IMR-90 (cell line): Measurements from ENCODE around the gene IGIP. TPM values are rescaled to one million over a fixed set of nuclear protein-coding genes. Genes with fewer than 3 reads are reported as not detected.

Experiments used
- ATAC-seq: fragments of 200-7000 bp; cut with Tn5 transposase; 2 replicates; pipeline ENCODE4 v1.9.1; 2020; ENCODE audit warnings: low read depth, mild to moderate bottlenecking, moderate library complexity
- BruUV-seq: library from RNA; stranded (reverse); fragments of 400-500 nt; replicated peaks from 2 replicates; lab custom pipeline; 2021; lab: Mats Ljungman, UMichigan
- CTCF ChIA-PET: fragments of 300-600 bp; formaldehyde crosslinking; extraction: SDS; loops from one replicate; lab custom pipeline; 2021; ENCODE audit warnings: antibody characterized with exemption; lab: Yijun Ruan, JAX
- POLR2A ChIA-PET: fragments of 300-600 bp; sonication (Branson Sonifier 250); formaldehyde crosslinking; loops from one replicate; lab custom pipeline; 2022; ENCODE audit warnings: antibody characterized with exemption; ENCODE audit not compliant: unreplicated experiment; lab: Charles Lee
- DNase-seq: peaks from one replicate; pipeline ENCODE4 v3.0.0; 2013
- H2AFZ ChIP-seq: replicated peaks from 2 replicates; pipeline ENCODE3; 2013; ENCODE audit warnings: low read length, mild to moderate bottlenecking; ENCODE audit not compliant: poor library complexity
- H2AK5ac ChIP-seq: 2 replicates; pipeline ENCODE4 v1.6.1; 2013; ENCODE audit warnings: low read depth, low read length, inconsistent platforms
- H2AK9ac ChIP-seq: replicated peaks from 2 replicates; pipeline ENCODE3; 2013; ENCODE audit warnings: mild to moderate bottlenecking, low read depth, low read length, moderate library complexity; ENCODE audit not compliant: poor library complexity
- H2BK120ac ChIP-seq: 2 replicates; pipeline ENCODE4 v1.6.1; 2013; ENCODE audit warnings: low read depth, low read length, inconsistent platforms
- H2BK15ac ChIP-seq: 3 replicates; pipeline ENCODE4 v1.6.1; 2013; ENCODE audit warnings: low read depth, low read length, inconsistent platforms
- H2BK20ac ChIP-seq: 2 replicates; pipeline ENCODE4 v1.6.1; 2013; ENCODE audit warnings: low read depth, mild to moderate bottlenecking, inconsistent platforms, low read length, moderate library complexity
- H2BK5ac ChIP-seq: 2 replicates; pipeline ENCODE4 v1.6.1; 2013; ENCODE audit warnings: mild to moderate bottlenecking, low read depth, low read length, inconsistent platforms; ENCODE audit not compliant: poor library complexity, severe bottlenecking
- H3K14ac ChIP-seq: replicated peaks from 2 replicates; pipeline ENCODE4 v1.6.1; 2013; ENCODE audit warnings: low read depth, low read length, inconsistent platforms
- H3K18ac ChIP-seq: 2 replicates; pipeline ENCODE4 v1.6.1; 2013; ENCODE audit warnings: low read depth, low read length, control low read depth
- H3K23ac ChIP-seq: 2 replicates; pipeline ENCODE4 v1.6.1; 2013; ENCODE audit warnings: low read depth, low read length, inconsistent platforms
- H3K27ac ChIP-seq: 2 replicates; pipeline ENCODE4 v1.5.1; 2013; ENCODE audit warnings: mild to moderate bottlenecking, control low read depth, low read length; ENCODE audit not compliant: insufficient read depth
- H3K27me3 ChIP-seq: 2 replicates; pipeline ENCODE4 v1.6.1; 2013; ENCODE audit warnings: low read length; ENCODE audit not compliant: control insufficient read depth, insufficient read depth
- H3K36me3 ChIP-seq: 2 replicates; pipeline ENCODE4 v1.6.1; 2013; ENCODE audit warnings: low read length, mixed read lengths; ENCODE audit not compliant: control insufficient read depth, insufficient read depth
- H3K4ac ChIP-seq: 2 replicates; pipeline ENCODE4 v1.6.1; 2013; ENCODE audit warnings: low read depth, low read length, inconsistent platforms
- H3K4me1 ChIP-seq: 2 replicates; pipeline ENCODE4 v1.6.1; 2013; ENCODE audit warnings: low read length, mixed read lengths; ENCODE audit not compliant: control insufficient read depth, insufficient read depth
- H3K4me2 ChIP-seq: 2 replicates; pipeline ENCODE4 v1.6.1; 2013; ENCODE audit warnings: low read depth, mild to moderate bottlenecking, control low read depth, low read length, moderate library complexity
- H3K4me3 ChIP-seq: 2 replicates; pipeline ENCODE4 v1.5.1; 2013; ENCODE audit warnings: low read depth, mild to moderate bottlenecking, control low read depth, low read length, moderate library complexity; ENCODE audit not compliant: insufficient read depth
- H3K56ac ChIP-seq: 2 replicates; pipeline ENCODE4 v1.6.1; 2013; ENCODE audit warnings: low read length, inconsistent platforms; ENCODE audit not compliant: insufficient read depth; ENCODE audit errors: extremely low read depth
- H3K79me1 ChIP-seq, 2 experiments: 2 replicates each; pipeline ENCODE4 v1.6.1; 2013; ENCODE audit warnings: low read length in 2 of 2, inconsistent platforms in 1 of 2, low read depth in 1 of 2
- H3K9ac ChIP-seq: 2 replicates; pipeline ENCODE4 v1.6.1; 2013; ENCODE audit warnings: low read depth, low read length, control low read depth
- H3K9me1 ChIP-seq: 2 replicates; pipeline ENCODE4 v1.6.1; 2013; ENCODE audit warnings: low read length, inconsistent platforms; ENCODE audit not compliant: insufficient read depth
- H3K9me3 ChIP-seq: 2 replicates; pipeline ENCODE4 v1.6.1; 2013; ENCODE audit warnings: low read length; ENCODE audit not compliant: control insufficient read depth, insufficient read depth
- H4K20me1 ChIP-seq: 2 replicates; pipeline ENCODE4 v1.6.1; 2013; ENCODE audit warnings: low read length, inconsistent platforms; ENCODE audit not compliant: insufficient read depth
- H4K5ac ChIP-seq: 2 replicates; pipeline ENCODE4 v1.6.1; 2013; ENCODE audit warnings: mild to moderate bottlenecking, low read depth, low read length, control low read depth
- H4K8ac ChIP-seq, 2 experiments: 2 replicates each; pipeline ENCODE4 v1.6.1; 2013; ENCODE audit warnings: low read depth in 2 of 2, low read length in 2 of 2, control low read depth in 1 of 2, inconsistent platforms in 1 of 2
- H4K91ac ChIP-seq: 2 replicates; pipeline ENCODE4 v1.6.1; 2013; ENCODE audit warnings: low read depth, low read length, inconsistent platforms; ENCODE audit not compliant: insufficient read depth
- BHLHE40 ChIP-seq: fragments of 150-350 bp; IDR thresholded peaks from 2 replicates; pipeline ENCODE4 v1.6.1; 2016; ENCODE audit warnings: mild to moderate bottlenecking, low read depth, low read length
- CEBPB ChIP-seq: IDR thresholded peaks from 2 replicates; pipeline ENCODE4 v1.6.1; 2012; ENCODE audit warnings: low read depth, low read length, improper control_type of control experiment
- CTCF ChIP-seq: conservative IDR thresholded peaks from 2 replicates; pipeline ENCODE4 v1.5.1; 2012; ENCODE audit warnings: mild to moderate bottlenecking, low read depth, low read length, improper control_type of control experiment
- FOS ChIP-seq: fragments of 150-350 bp; IDR thresholded peaks from 2 replicates; pipeline ENCODE4 v1.6.1; 2016; ENCODE audit warnings: low read depth, low read length
- MAFK ChIP-seq: IDR thresholded peaks from 2 replicates; pipeline ENCODE4 v1.6.1; 2012; ENCODE audit warnings: low read depth, low read length, improper control_type of control experiment
- MAZ ChIP-seq: IDR thresholded peaks from 2 replicates; pipeline ENCODE4 v1.6.1; 2012; ENCODE audit warnings: low read depth, mild to moderate bottlenecking, low read length, improper control_type of control experiment, moderate library complexity, borderline replicate concordance
- MXI1 ChIP-seq: IDR thresholded peaks from 2 replicates; pipeline ENCODE4 v1.6.1; 2012; ENCODE audit warnings: low read depth, mild to moderate bottlenecking, low read length, moderate library complexity, borderline replicate concordance
- USF2 ChIP-seq: fragments of 150-350 bp; IDR thresholded peaks from 2 replicates; pipeline ENCODE4 v1.6.1; 2017; ENCODE audit warnings: mild to moderate bottlenecking, antibody characterized with exemption, low read length, low read depth
- WGBS, 2 experiments: methylation state at CpG; one replicate each; pipeline versions ENCODE4 v1.1.5 to v1.1.7; 2013; ENCODE audit warnings: missing lambda C conversion rate in 2 of 2; ENCODE audit not compliant: insufficient read length in 1 of 2; ENCODE audit errors: extremely low coverage in 2 of 2; 5-methylcytosine and 5-hydroxymethylcytosine counted together
- dilution Hi-C: fragments of 300-500 bp; cut with HindIII; formaldehyde crosslinking; loops from one replicate; pipeline ENCODE4 v1.14.3; 2018; ENCODE audit warnings: low sequenced_read_pairs; ENCODE audit not compliant: unreplicated experiment
- in situ Hi-C: fragments of 300-500 bp; cut with MboI; formaldehyde crosslinking; loops from 3 replicates; pipeline ENCODE4 v1.14.3; 2019; ENCODE audit warnings: low sequenced_read_pairs, inconsistent platforms, mixed read lengths
- intact Hi-C: fragments of 100-400 bp; cut with micrococcal nuclease; formaldehyde crosslinking; loops from 2 replicates; pipeline ENCODE4 v1.10.0; 2022
- polyA plus RNA-seq, 3 experiments: library from polyadenylated mRNA; depleted of rRNA; stranded (reverse); fragments of >200 nt; gene quantifications; 2 replicates each; pipeline ENCODE4 v1.2.3, GENCODE V29; 2012; ENCODE audit warnings: low replicate concordance in 1 of 3
- total RNA-seq: library from RNA; depleted of rRNA; stranded (reverse); fragments of >200 nt; gene quantifications from 2 replicates; pipeline ENCODE4 v1.2.3, GENCODE V29; 2012

The IGIP gene
- total and polyA plus RNA-seq, 2 of the 4 experiments (the other 2 are of a cell fraction) = 1.2 to 5.0 TPM

- peak within 1 kb of the TSS; percentile 66 for H2AK9ac ChIP-seq
- peaks cover 4% of the 10 kb centered on the region; the same call in 1 of the 2 replicates for H3K9me1 ChIP-seq
- ATAC-seq (peak; percentile 87), DNase-seq (peak; percentile 91)
- H3K18ac ChIP-seq = peak within 1 kb of the TSS; percentile 16
- peak within 1 kb of the TSS; percentile 68 for H3K4me3 ChIP-seq
- H4K8ac ChIP-seq = peak within 1 kb of the TSS; percentile 77 to 93
- peaks cover 8% of the 10 kb centered on the region; the same call in 1 of the 2 replicates for H3K4me1 ChIP-seq
- BruUV-seq = no TSS peak
- no peak within 1 kb of the TSS for H2BK15ac ChIP-seq
- peak within 1 kb of the TSS; percentile 14; the same call in 1 of the 2 replicates for H3K56ac ChIP-seq
- ChIA-PET CTCF (no interaction called here), POLR2A (no interaction called here)
- H3K27ac ChIP-seq = peak within 1 kb of the TSS; percentile 11
- 2% methylated on average over 20 of the region's 61 CpGs; no CpG with 5 or more reads in 1 of the 2 experiments for WGBS, 2 experiments
- no peak within 1 kb of the TSS for H2BK5ac ChIP-seq
- no peaks in the 10 kb centered on the region for H3K36me3 ChIP-seq
- TF ChIP-seq MAZ = peak; percentile 44; the same call in 1 of the 2 replicates
- TF ChIP-seq FOS = 0 out of 2 replicates have a peak, but pooled peaks have one; percentile 7
- TF ChIP-seq CTCF = no peak
- TF ChIP-seq BHLHE40 = peak; percentile 68
- peak; percentile 79 for TF ChIP-seq USF2
- TF ChIP-seq MAFK = no peak
- peak; percentile 49; the same call in 1 of the 2 replicates for TF ChIP-seq MXI1
- peak; percentile 92 for TF ChIP-seq CEBPB
- H4K91ac ChIP-seq = peak within 1 kb of the TSS; percentile 54
- H2AFZ ChIP-seq = peak within 1 kb of the TSS; percentile 96
- no peaks in the 10 kb centered on the region for H3K27me3 ChIP-seq
- no peak within 1 kb of the TSS for H2BK20ac ChIP-seq
- dilution Hi-C loops = no loop called here
- peak within 1 kb of the TSS; percentile 74 for H3K14ac ChIP-seq
- H3K9ac ChIP-seq = peak within 1 kb of the TSS; percentile 75
- in situ Hi-C loops = no loop called here
- no peaks in the 10 kb centered on the region for H3K9me3 ChIP-seq
- intact Hi-C loops = loop anchor here (2.0 to 5.0 kb wide), 2 partner anchors 68 to 184 kb away; no protein-coding TSS in a partner anchor
- peak within 1 kb of the TSS; percentile 47; the same call in 1 of the 2 replicates for H2BK120ac ChIP-seq
- no peaks in the 10 kb centered on the region for H4K20me1 ChIP-seq
- peak within 1 kb of the TSS; percentile 84 for H3K4ac ChIP-seq
- H3K79me1 ChIP-seq = peaks cover 0 to 12% of the 10 kb centered on the region in 2 experiments; a peak in 2 of 4 replicates
- peak within 1 kb of the TSS; percentile 53 for H4K5ac ChIP-seq
- peak within 1 kb of the TSS; percentile 81 for H3K4me2 ChIP-seq
- peak within 1 kb of the TSS; percentile 66; the same call in 1 of the 2 replicates for H2AK5ac ChIP-seq
- peak within 1 kb of the TSS; percentile 76 for H3K23ac ChIP-seq
These were observed 49.0 kb downstream of the IGIP start, which contains the start of gene CYSTM1 for GRCh38 chr5:140174465-140175366. CYSTM1 (plus strand) TSS chr5:140175188; CDS start chr5:140194466, 19,278 bp downstream.
